SK-N-SH treated with all-trans-retinoic acid at 6 μM for 48 hours (cell line): ENCODE results near the gene KYAT1.

Experiments
- BACH2 ChIP-seq: fragments of 250-450 bp; sonication (Bioruptor Pico); IDR thresholded peaks from 2 replicates; pipeline ENCODE4 v1.9.0; 2021; ENCODE audit warnings: mild to moderate bottlenecking, borderline replicate concordance
- CREB5 ChIP-seq: fragments of 250-450 bp; sonication (Bioruptor Pico); IDR thresholded peaks from 2 replicates; pipeline ENCODE4 v1.5.1; 2020; ENCODE audit warnings: low read depth, mild to moderate bottlenecking, moderate library complexity
- ESRRG ChIP-seq: fragments of 250-450 bp; sonication (Bioruptor Pico); IDR thresholded peaks from 2 replicates; pipeline ENCODE4 v1.6.1; 2021; ENCODE audit warnings: mild to moderate bottlenecking
- ISL1 ChIP-seq: fragments of 250-450 bp; sonication (Bioruptor Pico); IDR thresholded peaks from 2 replicates; pipeline ENCODE4 v2.1.2; 2022; ENCODE audit warnings: mild to moderate bottlenecking, moderate library complexity
- ZFP3 ChIP-seq: fragments of 250-450 bp; sonication (Bioruptor Pico); IDR thresholded peaks from 2 replicates; pipeline ENCODE4 v1.5.0; 2020; ENCODE audit warnings: mild to moderate bottlenecking, moderate library complexity
- TF ChIP-seq, protein P1 (sequence below): fragments of 250-450 bp; sonication (Bioruptor Pico); IDR thresholded peaks from 2 replicates; pipeline ENCODE4 v1.8.0; 2020; ENCODE audit warnings: mild to moderate bottlenecking, moderate library complexity, borderline replicate concordance

- TF ChIP-seq, protein P1, sequence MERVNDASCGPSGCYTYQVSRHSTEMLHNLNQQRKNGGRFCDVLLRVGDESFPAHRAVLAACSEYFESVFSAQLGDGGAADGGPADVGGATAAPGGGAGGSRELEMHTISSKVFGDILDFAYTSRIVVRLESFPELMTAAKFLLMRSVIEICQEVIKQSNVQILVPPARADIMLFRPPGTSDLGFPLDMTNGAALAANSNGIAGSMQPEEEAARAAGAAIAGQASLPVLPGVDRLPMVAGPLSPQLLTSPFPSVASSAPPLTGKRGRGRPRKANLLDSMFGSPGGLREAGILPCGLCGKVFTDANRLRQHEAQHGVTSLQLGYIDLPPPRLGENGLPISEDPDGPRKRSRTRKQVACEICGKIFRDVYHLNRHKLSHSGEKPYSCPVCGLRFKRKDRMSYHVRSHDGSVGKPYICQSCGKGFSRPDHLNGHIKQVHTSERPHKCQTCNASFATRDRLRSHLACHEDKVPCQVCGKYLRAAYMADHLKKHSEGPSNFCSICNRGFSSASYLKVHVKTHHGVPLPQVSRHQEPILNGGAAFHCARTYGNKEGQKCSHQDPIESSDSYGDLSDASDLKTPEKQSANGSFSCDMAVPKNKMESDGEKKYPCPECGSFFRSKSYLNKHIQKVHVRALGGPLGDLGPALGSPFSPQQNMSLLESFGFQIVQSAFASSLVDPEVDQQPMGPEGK (CRISPR knock-in tag): no peak
- TF ChIP-seq ESRRG (CRISPR knock-in tag) (no peak), CREB5 (CRISPR knock-in tag) (no peak), ZFP3 (CRISPR knock-in tag) (no peak), ISL1 (no peak), BACH2 (no peak)
These were observed 70.9 kb downstream of the KYAT1 start for GRCh38 chr9:128810873-128811272.
